Measurements from ENCODE around the gene C1GALT1.
A peak's percentile ranks its signal among the peaks of the same experiment; 100 is the strongest.
"Not testable (repeated sequence)": the region's sequence is repeated elsewhere in the genome, so short reads cannot be mapped to it uniquely, and the experiment has no call there.

Gene C1GALT1

GRCh38 chr7:7200255-7200654, 17.9 kb downstream of the C1GALT1 start:
- peaks cover 48% of the 10 kb centered on the region for H3K4me1 ChIP-seq (ENCODE audit: insufficient read depth, low read length)
- H3K79me2 ChIP-seq (ENCODE audit: insufficient read depth, low read length): peaks cover 76% of the 10 kb centered on the region
- not testable (repeated sequence) for H3K27me3 ChIP-seq (ENCODE audit: insufficient read depth, low read length, poor library complexity); H3K36me3 ChIP-seq (ENCODE audit: insufficient read depth, low read length); H3K4me3 ChIP-seq (ENCODE audit: low read depth in 1 of 2, low read length in 2 of 2); DNase-seq; ATAC-seq (ENCODE audit: insufficient read depth, low read depth); H2AFZ ChIP-seq (ENCODE audit: low read depth, low read length); H3K9me3 ChIP-seq (ENCODE audit: insufficient read depth, low read length, severe bottlenecking); H3K9ac ChIP-seq (ENCODE audit: low read depth, low read length); H3K4me2 ChIP-seq (ENCODE audit: insufficient read depth, low read length); H3K27ac ChIP-seq (ENCODE audit: low read length)
- peaks cover 43% of the 10 kb centered on the region for H4K20me1 ChIP-seq (ENCODE audit: insufficient read depth, low read length)

- H3K36me3 ChIP-seq (ENCODE audit: insufficient read depth, low read length): no peaks in the 10 kb centered on the region
- ATAC-seq (ENCODE audit: insufficient read depth, low read depth) (peak; percentile 83), DNase-seq (peak; percentile 64)
- no peak overlapping the region for H3K4me3 ChIP-seq (ENCODE audit: low read depth in 1 of 2, low read length in 2 of 2)
- TF ChIP-seq EZH2 (IDR thresholded peaks at IDR 0.05; ENCODE audit: borderline replicate concordance, low read depth, low read length, severe bottlenecking): no peak
- TF ChIP-seq, protein P1, sequence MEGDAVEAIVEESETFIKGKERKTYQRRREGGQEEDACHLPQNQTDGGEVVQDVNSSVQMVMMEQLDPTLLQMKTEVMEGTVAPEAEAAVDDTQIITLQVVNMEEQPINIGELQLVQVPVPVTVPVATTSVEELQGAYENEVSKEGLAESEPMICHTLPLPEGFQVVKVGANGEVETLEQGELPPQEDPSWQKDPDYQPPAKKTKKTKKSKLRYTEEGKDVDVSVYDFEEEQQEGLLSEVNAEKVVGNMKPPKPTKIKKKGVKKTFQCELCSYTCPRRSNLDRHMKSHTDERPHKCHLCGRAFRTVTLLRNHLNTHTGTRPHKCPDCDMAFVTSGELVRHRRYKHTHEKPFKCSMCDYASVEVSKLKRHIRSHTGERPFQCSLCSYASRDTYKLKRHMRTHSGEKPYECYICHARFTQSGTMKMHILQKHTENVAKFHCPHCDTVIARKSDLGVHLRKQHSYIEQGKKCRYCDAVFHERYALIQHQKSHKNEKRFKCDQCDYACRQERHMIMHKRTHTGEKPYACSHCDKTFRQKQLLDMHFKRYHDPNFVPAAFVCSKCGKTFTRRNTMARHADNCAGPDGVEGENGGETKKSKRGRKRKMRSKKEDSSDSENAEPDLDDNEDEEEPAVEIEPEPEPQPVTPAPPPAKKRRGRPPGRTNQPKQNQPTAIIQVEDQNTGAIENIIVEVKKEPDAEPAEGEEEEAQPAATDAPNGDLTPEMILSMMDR (IDR thresholded peaks at IDR 0.05; ENCODE audit: borderline replicate concordance, extremely low read depth, low read length, poor library complexity, severe bottlenecking): no peak
- peaks cover 48% of the 10 kb centered on the region for H3K4me1 ChIP-seq (ENCODE audit: insufficient read depth, low read length)
- no peaks in the 10 kb centered on the region for H3K9me3 ChIP-seq (ENCODE audit: insufficient read depth, low read length, severe bottlenecking)
- no peak overlapping the region for H3K9ac ChIP-seq (ENCODE audit: low read depth, low read length)
- no peak overlapping the region for H2AFZ ChIP-seq (ENCODE audit: low read depth, low read length)
- H3K27ac ChIP-seq (ENCODE audit: low read length): peak overlapping the region; percentile 48
- peak overlapping the region; percentile 34 for H3K4me2 ChIP-seq (ENCODE audit: insufficient read depth, low read length)
- H4K20me1 ChIP-seq (ENCODE audit: insufficient read depth, low read length): peaks cover 49% of the 10 kb centered on the region
- H3K79me2 ChIP-seq (ENCODE audit: insufficient read depth, low read length): peaks cover 78% of the 10 kb centered on the region
- no peaks in the 10 kb centered on the region for H3K27me3 ChIP-seq (ENCODE audit: insufficient read depth, low read length, poor library complexity)
Measured at GRCh38 chr7:7201578-7202374, 19.4 kb downstream of the C1GALT1 start.

- no peak overlapping the region for H3K4me2 ChIP-seq (ENCODE audit: insufficient read depth, low read length)
- ATAC-seq (ENCODE audit: insufficient read depth, low read depth) (no peak), DNase-seq (no peak)
- TF ChIP-seq, protein P1 (IDR thresholded peaks at IDR 0.05; ENCODE audit: borderline replicate concordance, extremely low read depth, low read length, poor library complexity, severe bottlenecking): no peak
- TF ChIP-seq EZH2 (IDR thresholded peaks at IDR 0.05; ENCODE audit: borderline replicate concordance, low read depth, low read length, severe bottlenecking): no peak
- H4K20me1 ChIP-seq (ENCODE audit: insufficient read depth, low read length): peaks cover 54% of the 10 kb centered on the region
- no peaks in the 10 kb centered on the region for H3K9me3 ChIP-seq (ENCODE audit: insufficient read depth, low read length, severe bottlenecking)
- H3K27ac ChIP-seq (ENCODE audit: low read length): no peak overlapping the region
- H3K27me3 ChIP-seq (ENCODE audit: insufficient read depth, low read length, poor library complexity): no peaks in the 10 kb centered on the region
- H3K36me3 ChIP-seq (ENCODE audit: insufficient read depth, low read length): no peaks in the 10 kb centered on the region
- no peak overlapping the region for H2AFZ ChIP-seq (ENCODE audit: low read depth, low read length)
- H3K4me3 ChIP-seq (ENCODE audit: low read depth in 1 of 2, low read length in 2 of 2): no peak overlapping the region
- peaks cover 79% of the 10 kb centered on the region for H3K79me2 ChIP-seq (ENCODE audit: insufficient read depth, low read length)
- H3K9ac ChIP-seq (ENCODE audit: low read depth, low read length): no peak overlapping the region
- peaks cover 48% of the 10 kb centered on the region for H3K4me1 ChIP-seq (ENCODE audit: insufficient read depth, low read length)
Measured at GRCh38 chr7:7202375-7202720, 20.0 kb downstream of the C1GALT1 start.

- H3K4me3 ChIP-seq (ENCODE audit: low read depth in 1 of 2, low read length in 2 of 2): no peak overlapping the region
- H3K27me3 ChIP-seq (ENCODE audit: insufficient read depth, low read length, poor library complexity): no peaks in the 10 kb centered on the region
- ATAC-seq (ENCODE audit: insufficient read depth, low read depth) (peak; percentile 91), DNase-seq (no peak)
- H3K4me2 ChIP-seq (ENCODE audit: insufficient read depth, low read length): peak overlapping the region; percentile 44
- H3K36me3 ChIP-seq (ENCODE audit: insufficient read depth, low read length): no peaks in the 10 kb centered on the region
- peaks cover 90% of the 10 kb centered on the region for H3K79me2 ChIP-seq (ENCODE audit: insufficient read depth, low read length)
- H3K9ac ChIP-seq (ENCODE audit: low read depth, low read length): no peak overlapping the region
- peaks cover 48% of the 10 kb centered on the region for H3K4me1 ChIP-seq (ENCODE audit: insufficient read depth, low read length)
- H3K9me3 ChIP-seq (ENCODE audit: insufficient read depth, low read length, severe bottlenecking): no peaks in the 10 kb centered on the region
- peaks cover 64% of the 10 kb centered on the region for H4K20me1 ChIP-seq (ENCODE audit: insufficient read depth, low read length)
- no peak overlapping the region for H3K27ac ChIP-seq (ENCODE audit: low read length)
- H2AFZ ChIP-seq (ENCODE audit: low read depth, low read length): no peak overlapping the region
- TF ChIP-seq EZH2 (IDR thresholded peaks at IDR 0.05; ENCODE audit: borderline replicate concordance, low read depth, low read length, severe bottlenecking): no peak
- TF ChIP-seq, protein P1 (IDR thresholded peaks at IDR 0.05; ENCODE audit: borderline replicate concordance, extremely low read depth, low read length, poor library complexity, severe bottlenecking): no peak
Measured at GRCh38 chr7:7203813-7204575, 21.6 kb downstream of the C1GALT1 start.
